K562 (cell line): ENCODE measurements around the gene PRUNE1. TPM values are rescaled to one million over a fixed set of nuclear protein-coding genes. Genes with fewer than 3 reads are reported as not detected.

Source experiments
- CHCHD3 ChIP-seq: fragments of 250-450 bp; sonication (Bioruptor Pico); IDR thresholded peaks from 2 replicates; pipeline ENCODE4 v2.1.2; 2022; ENCODE audit warnings: mild to moderate bottlenecking
- EP300 ChIP-seq: IDR thresholded peaks from 2 replicates; pipeline ENCODE4 v1.6.1; 2012; ENCODE audit warnings: low read length, improper control_type of control experiment
- HNRNPLL ChIP-seq: fragments of 200-400 bp; formaldehyde crosslinking; IDR thresholded peaks from 2 replicates; pipeline ENCODE4 v1.6.1; 2017; ENCODE audit warnings: low read length, low read depth, mild to moderate bottlenecking; ENCODE audit not compliant: poor library complexity, severe bottlenecking
- MAZ ChIP-seq, 2 experiments: fragments of 450-650 bp in 1 of 2; sonication (generic) in 1 of 2; formaldehyde crosslinking; IDR thresholded peaks in 1 of 2; conservative IDR thresholded peaks in 1 of 2; 2 replicates each; pipeline versions ENCODE4 v1.4.0 to v1.5.0; 2020; ENCODE audit warnings: mild to moderate bottlenecking in 1 of 2, missing genetic modification reagents in 1 of 2
- MLX ChIP-seq, 2 experiments: fragments of 450-650 bp in 1 of 2; sonication (generic) in 1 of 2; formaldehyde crosslinking; conservative IDR thresholded peaks; 2 replicates each; pipeline versions ENCODE4 v1.4.0 to v1.8.1; 2020 to 2022; ENCODE audit warnings: mild to moderate bottlenecking in 1 of 2, missing genetic modification reagents in 1 of 2
- NCOA1 ChIP-seq: fragments of 450-650 bp; IDR thresholded peaks from 2 replicates; pipeline ENCODE4 v1.6.1; 2016; ENCODE audit warnings: low read depth
- PCBP1 ChIP-seq: fragments of 200-400 bp; formaldehyde crosslinking; IDR thresholded peaks from 2 replicates; pipeline ENCODE4 v1.6.1; 2018; ENCODE audit warnings: mild to moderate bottlenecking, low read depth, low read length; ENCODE audit not compliant: poor library complexity, severe bottlenecking
- PHF8 ChIP-seq: fragments of 200-600 bp; sonication (generic); IDR thresholded peaks from 2 replicates; pipeline ENCODE4 v1.6.1; 2012; ENCODE audit warnings: mixed run types, mild to moderate bottlenecking, inconsistent platforms, low read length, moderate library complexity, borderline replicate concordance
- PREB ChIP-seq: sonication (generic); formaldehyde crosslinking; IDR thresholded peaks from 2 replicates; pipeline ENCODE4 v1.8.1; 2023; ENCODE audit warnings: mild to moderate bottlenecking, missing genetic modification reagents
- PTTG1 ChIP-seq: fragments of 450-650 bp; IDR thresholded peaks from 2 replicates; pipeline ENCODE4 v1.6.1; 2016; ENCODE audit warnings: low read depth, mild to moderate bottlenecking, missing genetic modification characterization, missing compliant biosample characterization
- RBM39 ChIP-seq: fragments of 200-400 bp; formaldehyde crosslinking; optimal IDR thresholded peaks from 2 replicates; pipeline ENCODE3; 2018; ENCODE audit warnings: low read depth, low read length
- RFX7 ChIP-seq: fragments of 250-450 bp; sonication (Bioruptor Pico); IDR thresholded peaks from 2 replicates; pipeline ENCODE4 v1.5.1; 2021; ENCODE audit warnings: mild to moderate bottlenecking
- SIN3A ChIP-seq, 2 experiments: fragments of 150-350 bp in 1 of 2; IDR thresholded peaks; 2 replicates each; pipeline ENCODE4 v1.6.1; 2011 to 2016; ENCODE audit warnings: borderline replicate concordance in 2 of 2, low read depth in 2 of 2, low read length in 2 of 2, mild to moderate bottlenecking in 2 of 2, moderate library complexity in 2 of 2; ENCODE audit not compliant: control insufficient read depth in 1 of 2
- TGIF2 ChIP-seq: sonication (generic); formaldehyde crosslinking; IDR thresholded peaks from 2 replicates; pipeline ENCODE4 v1.8.1; 2022; ENCODE audit warnings: mild to moderate bottlenecking, missing genetic modification reagents, moderate library complexity
- ZBTB5 ChIP-seq: fragments of 450-650 bp; IDR thresholded peaks from 2 replicates; pipeline ENCODE4 v1.6.1; 2017; ENCODE audit warnings: antibody characterized with exemption
- ZNF324 ChIP-seq: fragments of 250-450 bp; sonication (Bioruptor Pico); IDR thresholded peaks from 2 replicates; pipeline ENCODE4 v1.4.0; 2020; ENCODE audit warnings: mild to moderate bottlenecking
- ZNF766 ChIP-seq: fragments of 200-800 bp; sonication (Bioruptor generic); conservative IDR thresholded peaks from 2 replicates; pipeline ENCODE4 v1.6.1; 2016; ENCODE audit warnings: missing genetic modification characterization, missing compliant biosample characterization
- ZNF780A ChIP-seq: fragments of 250-450 bp; sonication (Bioruptor Pico); IDR thresholded peaks from 2 replicates; pipeline ENCODE4 v1.5.0; 2021; ENCODE audit warnings: mild to moderate bottlenecking
- polyA plus RNA-seq, 8 experiments: library from polyadenylated mRNA; depleted of rRNA in 4 of 8; stranded (reverse) in 5 of 8; unstranded in 3 of 8; fragments of >200 nt; fragmentation: Nextera tagmentation in 2 of 8; fragmentation: Illumina TruSeq in 1 of 8; extraction: Ambion mirVana in 2 of 8; extraction: Trizol in 1 of 8; gene quantifications; 2 replicates each; pipeline versions ENCODE4 v1.2.1 to v1.2.3, GENCODE V29; 2011 to 2014; ENCODE audit warnings: inconsistent platforms in 1 of 8, missing spikeins in 1 of 8
- total RNA-seq, 7 experiments: library from RNA; depleted of rRNA in 6 of 7; stranded (reverse); fragments of >200 nt in 6 of 7; fragmentation: Illumina TruSeq in 2 of 7; extraction: Trizol in 2 of 7; gene quantifications; 2 replicates each; pipeline versions ENCODE4 v1.2.1 to v1.2.3, GENCODE V29; 2011 to 2021; ENCODE audit warnings: low replicate concordance in 1 of 7
- TF ChIP-seq, protein P1 (sequence below): sonication (generic); formaldehyde crosslinking; IDR thresholded peaks from 2 replicates; pipeline ENCODE4 v1.8.0; 2022; ENCODE audit warnings: mild to moderate bottlenecking, missing genetic modification reagents, borderline replicate concordance

PRUNE1 gene
- total and polyA plus RNA-seq, 9 of the 15 experiments (the other 6 are each of a cell fraction or from before 2014, with no cell fraction given): 16.7 to 48.3 (median 26.2) TPM

- peak; percentile 35 to 42; a peak in 1 of 4 replicates for TF ChIP-seq SIN3A (IDR thresholded peaks at IDR 0.05; ENCODE audit: borderline replicate concordance in 2 of 2, control insufficient read depth in 1 of 2, low read depth in 2 of 2, low read length in 2 of 2)
- no peak for TF ChIP-seq TGIF2 (CRISPR knock-in tag)
- TF ChIP-seq PHF8: peak; percentile 35; the same call in 1 of the 2 replicates
- no peak for TF ChIP-seq PTTG1 (tag)
- no peak for TF ChIP-seq HNRNPLL
- TF ChIP-seq PCBP1: no peak
- 0 out of 2 replicates have a peak, but pooled peaks have one; percentile 84 for TF ChIP-seq PREB
- no peak for TF ChIP-seq ZNF780A (CRISPR knock-in tag)
- TF ChIP-seq, protein P1, sequence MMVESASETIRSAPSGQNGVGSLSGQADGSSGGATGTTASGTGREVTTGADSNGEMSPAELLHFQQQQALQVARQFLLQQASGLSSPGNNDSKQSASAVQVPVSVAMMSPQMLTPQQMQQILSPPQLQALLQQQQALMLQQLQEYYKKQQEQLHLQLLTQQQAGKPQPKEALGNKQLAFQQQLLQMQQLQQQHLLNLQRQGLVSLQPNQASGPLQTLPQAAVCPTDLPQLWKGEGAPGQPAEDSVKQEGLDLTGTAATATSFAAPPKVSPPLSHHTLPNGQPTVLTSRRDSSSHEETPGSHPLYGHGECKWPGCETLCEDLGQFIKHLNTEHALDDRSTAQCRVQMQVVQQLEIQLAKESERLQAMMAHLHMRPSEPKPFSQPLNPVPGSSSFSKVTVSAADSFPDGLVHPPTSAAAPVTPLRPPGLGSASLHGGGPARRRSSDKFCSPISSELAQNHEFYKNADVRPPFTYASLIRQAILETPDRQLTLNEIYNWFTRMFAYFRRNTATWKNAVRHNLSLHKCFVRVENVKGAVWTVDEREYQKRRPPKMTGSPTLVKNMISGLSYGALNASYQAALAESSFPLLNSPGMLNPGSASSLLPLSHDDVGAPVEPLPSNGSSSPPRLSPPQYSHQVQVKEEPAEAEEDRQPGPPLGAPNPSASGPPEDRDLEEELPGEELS (CRISPR knock-in tag): no peak
- TF ChIP-seq MLX (CRISPR knock-in tag; conservative IDR thresholded peaks at IDR 0.05): no peak
- no peak for TF ChIP-seq ZBTB5
- peak; percentile 79 for TF ChIP-seq NCOA1
- TF ChIP-seq RBM39: peak; percentile 36
- no peak for TF ChIP-seq RFX7 (CRISPR knock-in tag)
- TF ChIP-seq CHCHD3 (CRISPR knock-in tag): no peak
- TF ChIP-seq EP300: peak; percentile 94
- TF ChIP-seq ZNF324: no peak
- TF ChIP-seq ZNF766 (CRISPR knock-in tag): peak; percentile 52
- peak; percentile 46 to 59; a peak in 3 of 4 replicates for TF ChIP-seq MAZ (CRISPR knock-in tag; conservative IDR thresholded peaks at IDR 0.05 in 1 of 2, IDR thresholded peaks at IDR 0.05 in 1 of 2)
These were observed 31.2 kb upstream of the PRUNE1 start (continued) for GRCh38 chr1:150976879-150977694.
